T-helper 2 cell (primary cell): Measurements from ENCODE around the gene ZNF44.

Experiments used
- DNase-seq, 5 experiments: peaks; one replicate each; pipeline versions ENCODE4 v3.0.0 to v3.0.0-alpha.2; 2012 to 2022

ZNF44 gene

GRCh38 chr19:12260861-12261260, 33.8 kb downstream of the ZNF44 start:
- no peak for DNase-seq

- no peak for DNase-seq
Measured at GRCh38 chr19:12260236-12260635, 34.4 kb downstream of the ZNF44 start.

- DNase-seq, result no peak
Measured at GRCh38 chr19:12255372-12255771, 39.3 kb downstream of the ZNF44 start.

- no peak for DNase-seq
Measured at GRCh38 chr19:12247644-12248222, 47.0 kb downstream of the ZNF44 start.

- no peak for DNase-seq
Measured at GRCh38 chr19:12244370-12244769, 50.3 kb downstream of the ZNF44 start.

GRCh38 chr19:12237143-12237839, 57.4 kb downstream of the ZNF44 start:
- DNase-seq, result no peak

GRCh38 chr19:12232961-12233360, 61.7 kb downstream of the ZNF44 start:
- no peak for DNase-seq

DNA sequence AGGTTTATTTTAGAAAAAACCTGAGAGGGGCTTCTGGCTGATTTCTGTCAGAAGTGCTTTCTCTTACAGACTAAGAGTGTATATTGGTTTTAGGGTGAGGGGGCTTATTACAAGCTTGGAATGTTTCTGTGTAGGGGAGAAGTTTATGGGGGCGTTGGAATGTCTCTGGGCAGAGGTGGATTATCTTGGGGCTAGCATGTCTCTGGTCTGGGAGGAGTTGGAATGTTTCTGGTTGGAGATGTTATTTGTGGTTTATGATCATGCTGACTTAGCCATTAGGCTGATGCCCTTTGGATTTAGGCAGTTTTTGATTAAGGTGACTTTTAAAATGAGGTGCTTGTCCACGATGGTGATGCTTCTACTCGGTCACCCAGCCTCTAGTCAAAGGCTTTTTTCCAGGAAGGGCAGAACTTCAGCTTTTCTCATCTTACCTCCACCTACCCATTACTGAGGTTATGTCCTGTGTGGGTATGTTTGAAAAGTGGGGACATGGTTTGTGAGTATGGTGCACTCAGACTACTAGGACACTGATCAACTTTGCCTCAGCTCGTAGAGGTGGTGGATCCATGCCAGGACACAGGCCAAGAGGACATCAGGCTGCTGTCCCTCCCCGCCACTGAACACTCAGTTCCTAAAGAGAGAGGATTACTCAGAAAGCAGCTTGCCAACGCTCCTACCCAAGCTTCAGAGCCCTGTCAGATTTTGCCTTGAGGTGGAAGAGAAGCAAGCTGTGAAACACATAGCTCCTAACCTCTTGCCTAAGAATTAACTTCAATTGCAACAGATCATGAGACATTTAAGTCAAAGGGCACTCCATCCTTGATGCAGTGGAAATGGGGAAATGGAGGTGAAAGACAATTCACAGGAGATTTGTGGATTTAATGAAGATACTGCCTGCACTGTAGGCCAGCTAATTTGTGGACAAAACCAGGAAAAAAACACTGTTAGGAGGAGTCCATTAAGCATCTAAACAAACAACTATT, 63.6 kb downstream of the ZNF44 start:
- no peak for DNase-seq

- no peak for DNase-seq
Measured at GRCh38 chr19:12229990-12230389, 64.7 kb downstream of the ZNF44 start.

DNA sequence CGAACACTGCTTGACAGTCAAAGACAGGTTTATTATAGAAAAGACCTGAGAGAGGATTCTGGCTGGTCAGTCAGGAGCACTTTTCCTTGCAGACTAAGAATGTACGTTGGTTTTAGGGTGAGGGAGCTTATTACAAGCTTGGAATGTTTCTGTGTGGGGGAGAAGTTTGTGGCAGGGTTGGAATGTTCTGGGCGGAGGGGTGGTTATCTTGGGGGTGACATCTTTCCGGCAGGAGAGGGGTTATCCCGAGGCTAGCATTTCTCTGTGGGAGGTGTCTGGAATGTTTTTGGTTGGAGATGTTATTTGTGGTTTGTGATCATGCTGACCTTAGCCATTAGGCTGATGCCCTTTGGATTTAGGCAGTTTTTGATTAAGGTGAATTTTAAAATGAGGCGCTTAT, 70.0 kb downstream of the ZNF44 start:
- no peak for DNase-seq

DNA sequence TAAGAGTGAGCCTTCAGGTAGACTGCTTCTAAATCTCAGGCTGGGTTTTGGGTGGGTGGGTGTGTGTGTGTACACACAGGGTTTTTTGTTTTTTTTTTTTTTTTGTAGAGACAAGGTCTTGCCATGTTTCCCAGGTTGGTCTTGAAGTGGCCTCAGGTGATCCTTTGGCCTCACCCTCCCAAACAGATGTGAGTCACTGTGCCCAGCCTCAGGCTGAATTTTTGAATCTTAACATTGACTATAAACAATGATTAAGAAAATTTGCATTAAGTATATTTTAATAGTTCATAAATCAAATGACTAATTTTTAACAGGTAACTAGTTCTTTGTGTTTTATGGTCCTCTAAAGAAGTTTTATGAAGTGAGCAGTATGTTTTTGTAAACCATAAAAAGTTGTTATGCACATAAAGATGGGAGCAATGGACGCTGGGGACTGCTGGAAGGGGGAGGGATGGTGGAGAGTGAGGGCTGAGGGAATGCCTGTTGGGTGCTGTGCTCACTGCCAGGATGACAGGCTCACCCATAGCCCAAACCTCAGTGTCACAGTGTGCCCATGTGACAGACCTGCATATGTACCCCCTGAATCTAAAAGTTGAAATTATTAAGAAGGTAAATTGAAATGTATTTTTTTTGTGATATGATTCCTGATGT, 71.6 kb downstream of the ZNF44 start:
- no peak for DNase-seq
